Neural crest cell (in vitro differentiated cells): ENCODE data around the gene CTNNA3. TPM values are rescaled to one million over a fixed set of nuclear protein-coding genes. Genes with fewer than 3 reads are reported as not detected.
A peak's percentile ranks its signal among the peaks of the same experiment; 100 is the strongest.

Source experiments
- DNase-seq: peaks from one replicate; pipeline ENCODE4 v3.0.0; 2021; ENCODE audit warnings: low read depth, mixed read lengths, low spot score
- H3K27ac Mint-ChIP-seq: one replicate; pipeline ENCODE4 v1.8.0; 2021; ENCODE audit warnings: mild to moderate bottlenecking, mixed read lengths; ENCODE audit not compliant: unreplicated experiment
- H3K27me3 Mint-ChIP-seq: 2 replicates; pipeline ENCODE4 v1.8.0; 2021; ENCODE audit warnings: low read depth, mild to moderate bottlenecking, mixed read lengths
- H3K36me3 Mint-ChIP-seq: 2 replicates; pipeline ENCODE4 v1.8.0; 2021; ENCODE audit warnings: low read depth, mild to moderate bottlenecking, mixed read lengths
- H3K4me1 Mint-ChIP-seq: 2 replicates; pipeline ENCODE4 v1.8.0; 2021; ENCODE audit warnings: mixed read lengths
- H3K4me3 Mint-ChIP-seq: one replicate; pipeline ENCODE4 v1.8.0; 2021; ENCODE audit warnings: mild to moderate bottlenecking, mixed read lengths
- H3K9me3 Mint-ChIP-seq: 2 replicates; pipeline ENCODE4 v1.8.0; 2021; ENCODE audit warnings: mixed read lengths
- CTCF ChIP-seq: fragments of 200-600 bp; sonication (generic); conservative IDR thresholded peaks from 2 replicates; pipeline ENCODE4 v1.5.0; 2021; ENCODE audit warnings: antibody characterized with exemption, mild to moderate bottlenecking
- total RNA-seq: library from RNA; stranded (reverse); gene quantifications from 2 replicates; pipeline ENCODE4 v1.2.1, GENCODE V29; 2021

CTNNA3 gene
- total RNA-seq, 1 donor from 2014 or later: 4.7 TPM

GRCh38 chr10:66981361-66982052 lies 714.5 kb downstream of the CTNNA3 start:
- no peaks in the 10 kb centered on the region for H3K9me3 Mint-ChIP-seq
- no peak overlapping the region for H3K4me3 Mint-ChIP-seq
- no peak for DNase-seq
- H3K36me3 Mint-ChIP-seq: no peaks in the 10 kb centered on the region
- H3K27me3 Mint-ChIP-seq: no peaks in the 10 kb centered on the region
- no peak for TF ChIP-seq CTCF
- no peak overlapping the region for H3K27ac Mint-ChIP-seq
- H3K4me1 Mint-ChIP-seq: no peaks in the 10 kb centered on the region

- no peaks in the 10 kb centered on the region for H3K36me3 Mint-ChIP-seq
- no peak for DNase-seq
- H3K27ac Mint-ChIP-seq: no peak overlapping the region
- no peak for TF ChIP-seq CTCF
- no peak overlapping the region for H3K4me3 Mint-ChIP-seq
- no peaks in the 10 kb centered on the region for H3K4me1 Mint-ChIP-seq
- H3K27me3 Mint-ChIP-seq: no peaks in the 10 kb centered on the region
- no peaks in the 10 kb centered on the region for H3K9me3 Mint-ChIP-seq
These were observed 715.7 kb downstream of the CTNNA3 start for GRCh38 chr10:66980246-66980815.

- Mint-ChIP-seq H3K4me3 (no peak overlapping the region), H3K36me3 (peaks cover 5% of the 10 kb centered on the region), H3K27me3 (no peaks in the 10 kb centered on the region), H3K27ac (no peak overlapping the region), H3K4me1 (no peaks in the 10 kb centered on the region), H3K9me3 (peaks cover 2% of the 10 kb centered on the region)
- no peak for DNase-seq
- no peak for TF ChIP-seq CTCF
These were observed 731.0 kb downstream of the CTNNA3 start for GRCh38 chr10:66964946-66965345.

- Mint-ChIP-seq H3K4me3 (peak overlapping the region; percentile 24), H3K4me1 (peaks cover 8% of the 10 kb centered on the region), H3K27me3 (no peaks in the 10 kb centered on the region), H3K9me3 (no peaks in the 10 kb centered on the region), H3K27ac (no peak overlapping the region), H3K36me3 (no peaks in the 10 kb centered on the region)
- no peak for TF ChIP-seq CTCF
- DNase-seq: no peak
These were observed 737.5 kb downstream of the CTNNA3 start for GRCh38 chr10:66958466-66958865.

GRCh38 chr10:66951896-66952295 lies 744.1 kb downstream of the CTNNA3 start:
- H3K4me1 Mint-ChIP-seq: peaks cover 12% of the 10 kb centered on the region
- TF ChIP-seq CTCF: no peak
- no peak overlapping the region for H3K27ac Mint-ChIP-seq
- no peak for DNase-seq
- H3K4me3 Mint-ChIP-seq: no peak overlapping the region
- H3K9me3 Mint-ChIP-seq: no peaks in the 10 kb centered on the region
- H3K36me3 Mint-ChIP-seq: no peaks in the 10 kb centered on the region
- H3K27me3 Mint-ChIP-seq: no peaks in the 10 kb centered on the region
